HG02763 (cell line): Measurements from ENCODE around the gene RSRC1.
"Not testable (repeated sequence)": the region's sequence is repeated elsewhere in the genome, so short reads cannot be mapped to it uniquely, and the experiment has no call there.

Experiments used
- ATAC-seq: cut with Tn5 transposase; IDR thresholded peaks from one replicate; pipeline ENCODE4 v1.9.1; 2021; ENCODE audit warnings: mild to moderate bottlenecking, moderate library complexity; ENCODE audit not compliant: unreplicated experiment

Gene RSRC1

DNA sequence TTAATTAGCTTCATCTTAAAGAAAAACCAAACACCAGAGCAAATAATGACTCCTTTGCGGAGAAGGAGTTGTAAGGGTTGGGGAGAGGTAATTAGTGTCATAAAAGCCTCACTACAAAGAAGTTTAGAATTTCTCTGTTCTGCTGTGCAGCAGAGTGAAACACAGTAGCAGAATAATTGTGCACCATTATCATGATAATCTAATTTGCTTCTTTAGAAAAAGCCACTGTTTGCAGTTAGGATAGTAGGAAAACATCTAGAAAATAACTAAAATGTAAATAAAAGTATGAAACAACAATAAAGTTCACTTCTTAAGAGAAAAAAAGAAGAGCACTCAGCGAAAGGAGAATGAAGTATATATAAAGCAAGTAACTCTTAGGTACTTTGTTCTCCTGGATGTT is 9.2 kb upstream of the RSRC1 start:
- no peak for ATAC-seq

DNA sequence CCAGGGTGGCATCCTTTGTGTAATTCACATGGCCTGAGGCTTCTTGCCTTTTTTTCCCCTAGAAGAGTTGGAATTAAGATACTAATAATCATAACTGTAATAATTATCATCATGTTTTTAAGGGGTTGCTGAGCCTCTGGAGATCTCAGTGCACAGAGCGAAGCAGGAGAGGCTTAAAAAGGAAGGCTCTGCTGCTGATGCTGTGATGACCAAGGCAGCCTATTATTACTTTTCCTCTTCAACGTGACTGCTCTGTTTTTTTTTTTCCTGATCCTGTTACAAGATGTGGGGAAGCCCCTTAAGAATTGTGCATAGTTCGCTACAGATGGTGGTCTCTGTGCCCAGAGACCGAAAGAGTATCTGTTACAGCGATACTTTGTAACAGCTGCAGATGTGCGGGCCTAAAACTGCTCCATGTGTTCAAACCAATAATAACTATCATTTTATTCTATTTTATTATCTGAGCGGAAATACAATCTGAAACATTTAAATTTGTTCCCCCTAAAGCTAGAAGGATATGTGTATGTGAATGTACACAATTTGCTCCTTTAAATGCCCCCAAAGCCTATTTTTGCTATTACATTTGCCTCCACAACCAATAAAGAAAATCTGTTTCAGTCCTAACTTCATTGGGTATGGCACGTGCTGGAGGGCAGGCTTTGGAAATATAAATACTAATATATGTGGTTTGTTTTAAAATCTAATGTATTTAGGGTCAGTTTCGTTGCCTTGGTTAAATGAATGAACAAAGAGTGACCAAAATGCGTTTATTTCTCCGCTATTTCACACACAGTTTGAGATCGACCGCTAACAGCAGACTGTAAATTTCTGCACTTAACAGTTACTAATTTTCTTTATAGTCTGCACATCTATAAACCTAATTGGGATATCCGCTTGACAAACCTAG is 8.3 kb upstream of the RSRC1 start:
- ATAC-seq = no peak

- ATAC-seq = no peak
Measured at GRCh38 chr3:158102242-158103080, 7.4 kb upstream of the RSRC1 start.

DNA sequence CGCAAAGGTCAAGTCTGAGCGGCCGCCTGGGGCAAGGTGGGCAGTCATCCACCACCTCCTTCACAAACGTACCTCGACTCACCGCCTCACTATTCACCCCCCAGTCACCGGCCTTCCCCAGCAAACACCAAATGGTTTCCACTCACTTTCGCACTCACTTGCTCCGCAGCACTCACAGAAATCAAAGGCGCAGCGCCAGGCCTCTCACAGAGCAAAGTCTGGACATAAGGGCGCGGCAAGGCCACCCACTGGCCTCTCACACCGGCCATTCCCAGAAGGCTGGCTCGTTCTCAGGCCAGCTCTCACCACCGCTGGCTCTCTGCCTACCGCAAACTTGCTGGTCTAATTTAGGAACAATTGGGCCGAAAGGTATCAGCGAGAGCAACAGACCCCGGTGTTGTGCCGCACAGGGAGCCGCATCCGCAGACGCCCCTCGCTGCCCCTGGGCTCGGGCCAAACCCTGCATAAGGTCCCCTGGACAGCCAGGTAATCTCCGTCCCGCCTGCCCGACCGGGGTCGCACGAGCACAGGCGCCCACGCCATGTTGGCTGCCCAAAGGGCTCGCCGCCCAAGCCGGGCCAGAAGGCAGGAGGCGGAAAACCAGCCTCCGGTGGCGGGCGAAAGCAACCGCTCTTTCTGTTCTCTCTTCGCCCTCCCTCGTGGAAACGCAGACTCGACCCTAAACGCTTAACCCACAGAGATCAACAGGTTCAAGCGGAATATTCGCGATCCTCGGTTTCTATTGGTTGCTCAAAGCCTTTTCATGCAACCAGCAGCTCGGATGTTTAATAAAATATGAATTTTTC is 6.6 kb upstream of the RSRC1 start:
- no peak for ATAC-seq

- no peak for ATAC-seq
Measured at GRCh38 chr3:158103887-158104327, 6.0 kb upstream of the RSRC1 start.

DNA sequence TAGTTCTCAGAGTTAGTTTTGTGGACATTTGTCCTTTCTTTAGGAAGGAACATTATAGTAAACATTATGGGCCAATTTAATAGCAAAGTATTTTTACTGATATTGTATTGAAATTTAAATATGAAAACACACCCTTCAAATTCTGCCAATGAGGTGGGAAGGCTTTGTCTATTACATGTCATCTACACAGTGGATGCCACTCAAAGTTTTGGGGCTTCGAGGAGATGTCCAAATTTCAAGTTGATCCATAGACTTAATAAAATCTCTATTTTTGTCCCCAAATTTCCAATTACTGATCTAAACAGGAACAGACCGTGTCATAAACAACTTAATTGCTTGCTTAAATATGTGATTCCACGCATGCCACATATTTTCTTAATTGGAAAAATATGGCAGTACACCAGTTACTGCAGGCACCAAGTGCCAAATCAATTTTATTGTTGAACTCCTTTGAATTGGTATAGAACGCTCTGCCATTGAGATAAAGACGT is 5.4 kb upstream of the RSRC1 start:
- ATAC-seq = no peak

DNA sequence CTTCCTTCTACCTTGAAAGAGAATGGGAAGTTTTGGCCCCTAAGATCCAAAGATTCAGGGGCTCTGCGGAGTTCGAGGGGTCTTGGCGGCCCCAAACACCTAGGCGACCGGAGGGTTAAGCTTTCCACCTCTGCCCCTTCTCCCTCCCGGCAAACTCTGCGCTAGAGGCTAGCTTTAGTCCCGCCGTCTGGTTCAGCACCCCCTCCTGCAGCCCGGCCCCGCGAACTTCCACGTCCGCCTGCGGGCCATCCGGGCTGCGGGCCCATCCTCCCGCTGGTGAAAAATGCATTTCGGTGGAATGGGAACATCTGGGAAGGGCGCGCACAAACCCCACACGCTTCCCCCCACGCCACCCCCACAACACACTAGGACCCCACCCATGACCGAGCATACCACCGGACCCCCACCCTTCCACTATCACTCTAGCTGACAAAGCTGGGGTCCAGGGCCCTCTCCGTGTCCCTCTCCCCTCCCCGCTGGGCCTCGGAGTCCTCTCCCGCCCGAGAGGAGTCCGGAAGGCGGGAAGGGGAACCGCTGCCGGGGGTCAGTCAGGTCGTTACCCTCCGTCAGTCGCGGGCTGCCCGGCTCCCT is 4.7 kb upstream of the RSRC1 start:
- no peak for ATAC-seq

- ATAC-seq = no peak
Measured at GRCh38 chr3:158105710-158106253, 4.1 kb upstream of the RSRC1 start.

DNA sequence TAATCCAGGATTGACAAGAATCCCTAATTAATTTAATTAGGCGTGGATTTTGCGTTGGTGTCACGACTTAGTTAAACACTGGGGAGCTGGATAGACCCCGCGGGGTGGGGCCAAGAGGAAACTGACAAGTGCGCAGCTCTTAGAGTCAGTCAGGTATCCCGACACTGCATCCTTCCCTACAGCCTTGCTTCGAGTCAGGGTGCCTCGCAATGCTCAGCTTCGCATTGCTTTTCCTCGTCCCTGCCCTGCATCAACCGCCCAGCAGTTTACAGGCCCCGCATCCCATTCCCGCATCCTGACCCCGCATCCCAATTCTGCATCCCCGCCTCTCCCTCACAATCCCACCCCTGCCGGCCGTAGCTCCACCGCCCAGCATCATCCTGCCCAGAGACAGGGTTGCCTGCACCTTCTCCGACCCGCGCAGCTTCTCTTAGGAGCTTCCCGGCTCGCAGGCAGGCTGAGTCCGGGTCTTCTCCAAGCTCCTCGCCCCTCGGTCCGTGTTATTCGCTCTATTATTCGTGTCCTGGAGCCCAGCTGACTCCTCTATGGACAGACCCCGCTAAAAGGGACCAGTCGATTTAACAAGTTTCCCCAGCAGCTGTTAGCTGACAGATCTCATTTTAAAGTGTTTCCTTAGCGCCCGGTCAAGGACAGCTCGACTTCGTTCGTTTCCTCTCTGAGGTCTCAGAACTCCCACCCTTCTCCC is 3.0 kb upstream of the RSRC1 start:
- no peak for ATAC-seq

GRCh38 chr3:158107605-158108444 is 2.1 kb upstream of the RSRC1 start:
- ATAC-seq = no peak

GRCh38 chr3:158108445-158108985 is 1.4 kb upstream of the RSRC1 start:
- ATAC-seq = no peak

DNA sequence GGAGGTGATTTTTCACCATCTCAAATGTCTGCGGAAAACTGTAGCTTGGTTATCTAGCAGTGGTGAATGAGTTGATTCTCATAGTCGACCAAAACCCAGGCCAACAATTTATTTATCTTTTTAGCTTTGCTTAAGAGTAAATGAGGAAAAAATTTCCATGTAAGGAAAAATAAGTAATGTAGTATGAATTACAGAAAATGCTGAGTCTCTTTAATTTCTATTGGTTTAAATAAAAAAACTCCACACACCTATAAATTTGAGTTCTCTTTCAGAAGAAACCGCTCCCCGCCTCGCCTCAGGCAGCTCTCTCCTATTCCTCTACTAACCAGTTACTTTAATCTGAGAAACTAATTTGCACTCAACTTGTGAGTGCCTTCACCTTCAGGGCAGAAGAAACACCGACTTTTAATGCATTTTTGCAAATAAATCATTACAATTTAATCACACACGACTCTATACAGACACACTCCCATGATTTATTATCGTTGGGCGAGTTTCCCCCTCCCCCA is 540 bp upstream of the RSRC1 start:
- ATAC-seq = no peak

DNA sequence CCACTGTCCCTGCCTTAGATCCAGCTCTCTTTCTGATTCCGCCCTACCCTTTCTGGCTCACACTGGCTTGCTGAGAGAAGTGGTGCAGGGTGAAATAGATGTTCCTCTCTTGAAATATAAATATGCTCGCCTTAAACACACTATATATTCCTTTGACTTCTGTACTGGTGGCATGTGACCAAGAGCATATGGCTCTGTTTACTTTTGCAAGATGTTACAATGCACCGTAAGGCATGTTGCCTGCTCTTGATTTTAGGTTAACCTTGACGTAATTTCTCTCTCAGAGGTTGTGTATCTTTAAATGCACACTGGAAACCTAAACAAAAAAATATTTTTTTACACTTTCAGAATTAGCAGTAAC is 749 bp downstream of the RSRC1 start:
- ATAC-seq = no peak

DNA sequence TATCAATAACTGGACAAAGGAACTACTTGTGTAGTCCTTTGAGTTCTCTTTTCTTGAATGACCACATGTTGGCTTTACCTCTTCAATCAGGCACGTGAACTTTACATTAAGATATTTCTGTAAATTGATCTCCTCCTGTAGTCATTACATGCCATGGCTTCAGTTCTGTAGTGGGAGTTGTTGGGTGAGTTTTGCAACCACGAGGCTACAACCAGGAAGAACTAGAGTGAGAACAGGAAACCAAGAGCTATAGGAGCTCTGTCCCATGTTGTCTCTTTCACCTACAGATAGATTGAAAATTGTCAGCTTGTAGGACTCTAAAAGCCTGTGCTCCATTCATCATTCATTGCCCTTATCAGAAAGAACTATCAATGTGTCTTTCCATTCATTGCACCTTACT is 2.0 kb downstream of the RSRC1 start:
- ATAC-seq = no peak

GRCh38 chr3:158113595-158113994 is 3.7 kb downstream of the RSRC1 start:
- not testable (repeated sequence) for ATAC-seq

GRCh38 chr3:158120330-158120729 is 10.4 kb downstream of the RSRC1 start:
- no peak for ATAC-seq

DNA sequence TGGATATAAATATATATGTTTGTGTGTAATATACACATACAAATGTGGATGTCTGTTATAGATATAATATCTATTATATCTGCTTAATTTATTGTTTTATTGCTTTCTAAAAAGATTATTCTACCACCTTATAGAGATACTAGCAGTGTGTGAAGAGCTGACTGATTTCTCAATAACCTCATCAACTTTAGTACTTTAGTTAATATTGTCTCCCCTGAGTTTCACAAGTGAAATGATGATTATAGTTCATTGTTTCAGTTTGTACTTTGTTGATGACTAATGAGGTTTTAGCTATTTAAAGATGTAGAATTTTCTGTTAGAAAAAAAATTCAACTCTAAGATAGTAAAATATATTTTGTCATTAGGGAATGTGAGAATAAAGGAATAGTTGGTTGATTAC is 11.4 kb downstream of the RSRC1 start:
- peak; percentile 70 for ATAC-seq

DNA sequence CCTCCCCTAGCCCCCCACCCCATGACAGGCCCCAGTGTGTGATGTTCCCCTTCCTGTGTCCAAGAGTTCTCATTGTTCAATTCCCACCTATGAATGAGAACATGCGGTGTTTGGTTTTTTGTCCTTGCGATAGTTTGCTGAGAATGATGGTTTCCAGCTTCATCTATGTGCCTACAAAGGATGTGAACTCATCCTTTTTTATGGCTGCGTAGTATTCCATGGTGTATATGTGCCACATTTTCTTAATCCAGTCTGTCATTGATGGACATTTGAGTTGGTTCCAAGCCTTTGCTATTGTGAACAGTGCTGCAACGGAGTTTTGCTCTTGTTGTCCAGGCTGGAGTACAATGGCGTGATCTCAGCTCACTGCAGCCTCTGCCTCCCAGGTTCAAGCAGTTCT is 12.8 kb downstream of the RSRC1 start:
- not testable (repeated sequence) for ATAC-seq
